ENCODE data around the gene ZSWIM1.

The ZSWIM1 gene

GRCh38 chr20:45890077-45890984 is 9.3 kb downstream of the ZSWIM1 start:
- 3 to 4% methylated on average over 73 to 79 of the region's 79 CpGs for WGBS, 2 experiments (ENCODE audit: insufficient coverage in 2 of 2)
- Histone ChIP-seq H3K27ac (ENCODE audit: low read depth, low read length, severe bottlenecking) (peak overlapping the region; percentile 53), H3K4me1 (ENCODE audit: control insufficient read depth, insufficient read depth, low read length, poor library complexity, severe bottlenecking) (no peaks in the 10 kb centered on the region), H3K4me3 (ENCODE audit: extremely low read depth, insufficient read depth, low read length, poor library complexity, severe bottlenecking) (peak overlapping the region; percentile 66), H3K36me3 (ENCODE audit: control insufficient read depth, insufficient read depth, low read length) (peaks cover 26% of the 10 kb centered on the region), H3K9me3 (ENCODE audit: control insufficient read depth, low read length) (no peaks in the 10 kb centered on the region)

DNA sequence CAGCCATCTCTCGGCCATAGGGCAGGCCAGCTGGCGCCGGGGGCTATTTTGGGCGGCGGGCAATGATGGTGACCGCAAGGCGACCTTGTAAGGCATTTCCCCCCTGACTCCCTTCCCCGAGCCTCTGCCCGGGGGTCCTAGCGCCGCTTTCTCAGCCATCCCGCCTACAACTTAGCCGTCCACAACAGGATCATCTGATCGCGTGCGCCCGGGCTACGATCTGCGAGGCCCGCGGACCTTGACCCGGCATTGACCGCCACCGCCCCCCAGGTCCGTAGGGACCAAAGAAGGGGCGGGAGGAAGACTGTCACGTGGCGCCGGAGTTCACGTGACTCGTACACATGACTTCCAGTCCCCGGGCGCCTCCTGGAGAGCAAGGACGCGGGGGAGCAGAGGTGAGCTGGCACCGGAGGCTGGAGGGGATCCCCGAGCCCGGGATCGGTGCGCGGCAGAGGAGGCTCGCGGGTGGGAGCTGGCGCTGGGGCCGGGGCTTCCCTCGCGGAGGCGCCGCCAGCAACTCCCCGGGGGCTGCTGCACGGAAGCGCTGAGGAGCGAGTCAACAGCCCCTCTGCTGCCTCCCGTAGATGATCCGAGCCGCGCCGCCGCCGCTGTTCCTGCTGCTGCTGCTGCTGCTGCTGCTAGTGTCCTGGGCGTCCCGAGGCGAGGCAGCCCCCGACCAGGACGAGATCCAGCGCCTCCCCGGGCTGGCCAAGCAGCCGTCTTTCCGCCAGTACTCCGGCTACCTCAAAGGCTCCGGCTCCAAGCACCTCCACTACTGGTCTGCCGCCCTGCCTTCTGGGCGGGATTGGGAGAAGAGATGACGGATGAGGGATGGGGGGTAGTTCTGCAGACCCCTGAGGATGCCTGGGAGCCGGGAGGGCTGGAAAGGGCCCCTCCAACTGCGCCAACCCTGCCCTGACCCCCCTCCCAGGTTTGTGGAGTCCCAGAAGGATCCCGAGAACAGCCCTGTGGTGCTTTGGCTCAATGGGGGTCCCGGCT is 10.3 kb downstream of the ZSWIM1 start, which contains the start of the genes CTSA and NEURL2:
Gene CTSA (plus strand): TSS at position 351 of the 999 bp plus-strand sequence. CDS start 234 bp downstream, at position 585.
Gene NEURL2 (minus strand): TSS at position 224 of the 999 bp plus-strand sequence. CDS start 217 bp downstream, at position 7.
- no peaks in the 10 kb centered on the region for H3K9me3 ChIP-seq (ENCODE audit: control insufficient read depth, low read length)
- 1 to 2% methylated on average over 62 to 67 of the region's 78 CpGs for WGBS, 2 experiments (ENCODE audit: insufficient coverage in 2 of 2)

DNA sequence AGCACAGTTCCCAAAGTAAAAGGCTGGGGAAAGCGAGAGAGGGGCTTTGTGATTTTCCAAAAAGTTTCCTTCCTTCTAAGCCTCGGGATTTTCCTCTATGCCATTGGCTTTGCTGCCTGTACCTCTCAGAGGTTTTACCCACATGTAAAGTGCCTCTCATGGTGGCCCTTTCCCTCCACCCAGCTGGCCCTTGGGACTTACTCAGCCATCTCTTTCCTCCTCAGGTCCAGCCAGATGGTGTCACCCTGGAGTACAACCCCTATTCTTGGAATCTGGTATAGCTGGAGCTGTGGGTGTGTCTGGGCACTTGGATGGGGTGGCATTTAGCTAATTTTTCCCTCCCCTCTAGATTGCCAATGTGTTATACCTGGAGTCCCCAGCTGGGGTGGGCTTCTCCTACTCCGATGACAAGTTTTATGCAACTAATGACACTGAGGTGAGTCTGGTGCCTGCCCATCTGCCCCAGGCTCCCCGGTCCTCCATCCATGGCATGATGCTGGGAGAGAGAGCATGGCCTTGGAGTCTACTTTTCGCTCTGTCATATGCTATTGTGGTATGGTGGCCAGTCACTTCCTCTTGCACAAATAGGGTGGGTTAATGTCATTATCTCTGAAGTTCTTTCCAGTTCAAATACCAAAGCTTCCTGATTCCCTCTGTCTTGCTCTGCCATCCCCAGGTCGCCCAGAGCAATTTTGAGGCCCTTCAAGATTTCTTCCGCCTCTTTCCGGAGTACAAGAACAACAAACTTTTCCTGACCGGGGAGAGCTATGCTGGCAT is 11.2 kb downstream of the ZSWIM1 start:
- no peak overlapping the region for H3K27ac ChIP-seq (ENCODE audit: low read depth, low read length, severe bottlenecking)
- H3K36me3 ChIP-seq (ENCODE audit: control insufficient read depth, insufficient read depth, low read length) = peaks cover 24% of the 10 kb centered on the region
- no peaks in the 10 kb centered on the region for H3K4me1 ChIP-seq (ENCODE audit: control insufficient read depth, insufficient read depth, low read length, poor library complexity, severe bottlenecking)
- 83 to 87% methylated on average over 8 of the region's 9 CpGs for WGBS, 2 experiments (ENCODE audit: insufficient coverage in 2 of 2)
- H3K4me3 ChIP-seq (ENCODE audit: extremely low read depth, insufficient read depth, low read length, poor library complexity, severe bottlenecking) = peak overlapping the region; percentile 66
- no peaks in the 10 kb centered on the region for H3K9me3 ChIP-seq (ENCODE audit: control insufficient read depth, low read length)

More for the DNA sequence above, 10.3 kb downstream of the ZSWIM1 start, which contains the start of the genes CTSA and NEURL2:
- H3K27ac ChIP-seq (ENCODE audit: low read depth, low read length, severe bottlenecking) = peak within 1 kb of the TSS; percentile 53
- H3K4me3 ChIP-seq (ENCODE audit: extremely low read depth, insufficient read depth, low read length, poor library complexity, severe bottlenecking) = peak within 1 kb of the TSS; percentile 66
- peaks cover 28% of the 10 kb centered on the region for H3K36me3 ChIP-seq (ENCODE audit: control insufficient read depth, insufficient read depth, low read length)
- no peaks in the 10 kb centered on the region for H3K4me1 ChIP-seq (ENCODE audit: control insufficient read depth, insufficient read depth, low read length, poor library complexity, severe bottlenecking)

DNA sequence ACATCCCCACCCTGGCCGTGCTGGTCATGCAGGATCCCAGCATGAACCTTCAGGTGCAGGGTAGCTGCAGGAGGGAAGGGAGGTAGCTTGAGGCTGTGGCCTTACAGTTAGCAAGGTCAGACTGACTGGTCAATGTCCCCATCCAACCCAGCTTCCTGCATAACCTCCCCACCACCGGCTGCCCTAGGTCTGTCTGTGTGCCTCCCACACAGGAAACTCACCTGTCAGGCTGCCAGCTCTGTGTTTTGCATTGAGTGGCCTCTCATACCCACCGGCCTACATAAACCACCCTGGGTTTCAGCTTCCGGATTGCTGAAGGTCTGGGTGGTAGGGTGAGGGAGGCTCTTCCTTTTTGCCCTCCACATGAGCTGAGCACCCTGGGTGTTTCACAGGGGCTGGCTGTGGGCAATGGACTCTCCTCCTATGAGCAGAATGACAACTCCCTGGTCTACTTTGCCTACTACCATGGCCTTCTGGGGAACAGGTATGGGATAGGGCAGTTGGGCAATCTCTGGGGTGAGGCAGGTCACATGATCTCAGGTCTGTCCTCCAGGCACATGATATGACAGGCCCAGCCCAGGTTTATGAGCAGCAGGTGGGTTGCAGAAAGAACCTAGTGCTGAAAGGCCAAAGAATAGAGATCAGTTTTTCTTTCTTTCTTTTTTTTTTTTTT is 11.9 kb downstream of the ZSWIM1 start:
- peaks cover 31% of the 10 kb centered on the region for H3K36me3 ChIP-seq (ENCODE audit: control insufficient read depth, insufficient read depth, low read length)
- WGBS, 2 experiments (ENCODE audit: insufficient coverage in 2 of 2) = 100% methylated on average over 2 of the region's 4 CpGs

DNA sequence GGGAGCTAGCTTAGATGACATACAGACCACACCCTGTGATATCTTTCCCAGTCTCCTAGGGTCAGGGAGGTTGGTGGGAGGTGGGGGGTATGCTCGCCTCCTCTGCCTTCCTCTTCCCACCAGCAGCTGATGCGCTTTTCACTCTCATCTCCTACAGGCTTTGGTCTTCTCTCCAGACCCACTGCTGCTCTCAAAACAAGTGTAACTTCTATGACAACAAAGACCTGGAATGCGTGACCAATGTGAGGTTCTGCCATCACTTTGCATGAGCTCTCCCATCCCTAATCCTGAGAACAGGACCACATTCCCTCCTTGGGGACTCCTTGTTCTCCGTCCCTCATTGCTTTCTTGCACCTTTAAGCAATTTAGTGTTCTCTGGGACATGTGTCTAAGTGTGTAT is 12.8 kb downstream of the ZSWIM1 start:
- no peaks in the 10 kb centered on the region for H3K9me3 ChIP-seq (ENCODE audit: control insufficient read depth, low read length)
- 87 to 93% methylated on average over 2 to 3 of the region's 4 CpGs for WGBS, 2 experiments (ENCODE audit: insufficient coverage in 2 of 2)
- peaks cover 35% of the 10 kb centered on the region for H3K36me3 ChIP-seq (ENCODE audit: control insufficient read depth, insufficient read depth, low read length)
- H3K4me3 ChIP-seq (ENCODE audit: extremely low read depth, insufficient read depth, low read length, poor library complexity, severe bottlenecking) = no peak overlapping the region
- no peak overlapping the region for H3K27ac ChIP-seq (ENCODE audit: low read depth, low read length, severe bottlenecking)
- no peaks in the 10 kb centered on the region for H3K4me1 ChIP-seq (ENCODE audit: control insufficient read depth, insufficient read depth, low read length, poor library complexity, severe bottlenecking)

More for the DNA sequence above, 11.9 kb downstream of the ZSWIM1 start:
- Histone ChIP-seq H3K4me3 (ENCODE audit: extremely low read depth, insufficient read depth, low read length, poor library complexity, severe bottlenecking) (no peak overlapping the region), H3K4me1 (ENCODE audit: control insufficient read depth, insufficient read depth, low read length, poor library complexity, severe bottlenecking) (no peaks in the 10 kb centered on the region), H3K27ac (ENCODE audit: low read depth, low read length, severe bottlenecking) (no peak overlapping the region), H3K9me3 (ENCODE audit: control insufficient read depth, low read length) (no peaks in the 10 kb centered on the region)

DNA sequence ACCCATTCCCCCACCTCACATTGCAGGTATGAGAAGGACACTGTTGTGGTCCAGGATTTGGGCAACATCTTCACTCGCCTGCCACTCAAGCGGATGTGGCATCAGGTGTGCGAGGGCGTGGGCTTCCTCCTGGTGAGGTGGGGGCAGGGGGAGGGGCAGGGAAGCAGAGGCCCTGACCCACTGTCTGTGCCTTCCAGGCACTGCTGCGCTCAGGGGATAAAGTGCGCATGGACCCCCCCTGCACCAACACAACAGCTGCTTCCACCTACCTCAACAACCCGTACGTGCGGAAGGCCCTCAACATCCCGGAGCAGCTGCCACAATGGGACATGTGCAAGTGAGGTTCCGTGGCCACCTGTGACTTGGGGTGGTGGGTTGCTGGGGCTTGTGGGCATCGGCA is 13.8 kb downstream of the ZSWIM1 start:
- Histone ChIP-seq H3K27ac (ENCODE audit: low read depth, low read length, severe bottlenecking) (no peak overlapping the region), H3K4me1 (ENCODE audit: control insufficient read depth, insufficient read depth, low read length, poor library complexity, severe bottlenecking) (no peaks in the 10 kb centered on the region), H3K9me3 (ENCODE audit: control insufficient read depth, low read length) (no peaks in the 10 kb centered on the region), H3K4me3 (ENCODE audit: extremely low read depth, insufficient read depth, low read length, poor library complexity, severe bottlenecking) (no peak overlapping the region), H3K36me3 (ENCODE audit: control insufficient read depth, insufficient read depth, low read length) (peaks cover 41% of the 10 kb centered on the region)
- 97 to 100% methylated on average over 2 to 5 of the region's 12 CpGs for WGBS, 2 experiments (ENCODE audit: insufficient coverage in 2 of 2)

DNA sequence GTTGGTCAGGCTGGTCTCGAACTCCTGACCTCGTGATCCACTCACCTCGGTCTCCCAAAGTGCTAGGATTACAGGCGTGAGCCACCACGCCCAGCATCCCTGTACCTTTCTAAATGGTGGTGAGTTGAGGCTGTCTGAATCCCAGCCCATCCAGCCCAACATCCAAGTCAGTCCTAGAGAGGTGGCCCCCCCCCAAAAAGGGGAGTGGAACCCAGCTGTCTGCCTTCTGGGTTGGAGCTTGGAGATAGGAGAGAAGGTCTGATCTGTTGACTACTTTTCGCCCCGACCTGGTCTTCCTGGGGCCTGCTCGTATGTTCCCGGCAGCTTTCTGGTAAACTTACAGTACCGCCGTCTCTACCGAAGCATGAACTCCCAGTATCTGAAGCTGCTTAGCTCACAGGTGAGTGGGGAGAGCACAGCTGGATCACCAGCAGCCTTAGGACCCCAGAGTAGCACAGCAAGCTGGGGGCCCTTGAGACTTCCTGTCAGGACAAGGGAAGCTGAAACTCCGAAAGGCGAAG is 15.7 kb downstream of the ZSWIM1 start:
- peaks cover 54% of the 10 kb centered on the region for H3K36me3 ChIP-seq (ENCODE audit: control insufficient read depth, insufficient read depth, low read length)

DNA sequence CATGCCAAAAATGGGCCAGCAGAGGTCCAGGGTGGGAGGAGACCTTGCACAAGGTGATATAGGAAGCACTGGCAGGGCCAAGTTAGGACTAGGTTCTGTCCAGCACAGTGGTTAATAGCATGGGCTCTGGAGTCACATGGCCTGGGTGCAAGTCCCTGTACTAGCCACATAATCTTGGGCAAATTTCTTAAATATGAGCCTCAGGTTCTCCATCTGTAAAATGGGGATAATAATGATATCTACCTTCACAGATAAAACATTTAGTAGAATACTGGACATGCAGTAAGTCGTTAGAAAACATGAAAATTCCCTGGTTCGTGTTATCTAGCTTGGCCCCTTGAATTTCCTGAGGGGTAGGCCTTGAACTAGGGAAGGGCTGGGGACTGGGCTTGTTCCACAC is 16.3 kb downstream of the ZSWIM1 start:
- H3K9me3 ChIP-seq (ENCODE audit: control insufficient read depth, low read length) = no peaks in the 10 kb centered on the region
- H3K4me1 ChIP-seq (ENCODE audit: control insufficient read depth, insufficient read depth, low read length, poor library complexity, severe bottlenecking) = no peaks in the 10 kb centered on the region
- H3K4me3 ChIP-seq (ENCODE audit: extremely low read depth, insufficient read depth, low read length, poor library complexity, severe bottlenecking) = no peak overlapping the region
- H3K27ac ChIP-seq (ENCODE audit: low read depth, low read length, severe bottlenecking) = no peak overlapping the region
- WGBS, 2 experiments (ENCODE audit: insufficient coverage in 2 of 2) = no CpG with 5 or more reads among the region's 2 CpGs
- H3K36me3 ChIP-seq (ENCODE audit: control insufficient read depth, insufficient read depth, low read length) = peaks cover 60% of the 10 kb centered on the region

More for the DNA sequence above, 15.7 kb downstream of the ZSWIM1 start:
- Histone ChIP-seq H3K27ac (ENCODE audit: low read depth, low read length, severe bottlenecking) (no peak overlapping the region), H3K4me3 (ENCODE audit: extremely low read depth, insufficient read depth, low read length, poor library complexity, severe bottlenecking) (no peak overlapping the region), H3K4me1 (ENCODE audit: control insufficient read depth, insufficient read depth, low read length, poor library complexity, severe bottlenecking) (no peaks in the 10 kb centered on the region), H3K9me3 (ENCODE audit: control insufficient read depth, low read length) (no peaks in the 10 kb centered on the region)
- 95% methylated on average over 14 of the region's 14 CpGs for WGBS, 2 experiments (ENCODE audit: insufficient coverage in 2 of 2)

DNA sequence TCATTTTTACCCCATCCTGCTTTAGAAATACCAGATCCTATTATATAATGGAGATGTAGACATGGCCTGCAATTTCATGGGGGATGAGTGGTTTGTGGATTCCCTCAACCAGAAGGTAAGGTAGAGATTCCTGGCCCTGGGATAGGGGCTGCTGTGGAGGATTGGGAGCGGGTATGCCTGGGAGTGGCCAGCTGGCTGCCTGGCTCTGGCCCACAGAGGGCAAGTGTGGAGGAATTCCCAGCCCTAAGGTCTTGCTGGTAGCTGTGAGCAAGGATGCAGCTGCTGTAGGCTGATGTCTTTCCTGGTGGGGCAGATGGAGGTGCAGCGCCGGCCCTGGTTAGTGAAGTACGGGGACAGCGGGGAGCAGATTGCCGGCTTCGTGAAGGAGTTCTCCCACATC is 16.7 kb downstream of the ZSWIM1 start:
- no peaks in the 10 kb centered on the region for H3K9me3 ChIP-seq (ENCODE audit: control insufficient read depth, low read length)
- peaks cover 64% of the 10 kb centered on the region for H3K36me3 ChIP-seq (ENCODE audit: control insufficient read depth, insufficient read depth, low read length)
- H3K4me3 ChIP-seq (ENCODE audit: extremely low read depth, insufficient read depth, low read length, poor library complexity, severe bottlenecking) = no peak overlapping the region
- 85 to 96% methylated on average over 6 to 7 of the region's 7 CpGs for WGBS, 2 experiments (ENCODE audit: insufficient coverage in 2 of 2)
- no peaks in the 10 kb centered on the region for H3K4me1 ChIP-seq (ENCODE audit: control insufficient read depth, insufficient read depth, low read length, poor library complexity, severe bottlenecking)
- H3K27ac ChIP-seq (ENCODE audit: low read depth, low read length, severe bottlenecking) = no peak overlapping the region

All from mesodermal cell (in vitro differentiated cells).